ENCODE measurements around the gene FAM228B. TPM values are rescaled to one million over a fixed set of nuclear protein-coding genes. Genes with fewer than 3 reads are reported as not detected.
"Not testable (repeated sequence)": the region's sequence is repeated elsewhere in the genome, so short reads cannot be mapped to it uniquely, and the experiment has no call there.

FAM228B gene
- 5.7 TPM for total RNA-seq

DNA sequence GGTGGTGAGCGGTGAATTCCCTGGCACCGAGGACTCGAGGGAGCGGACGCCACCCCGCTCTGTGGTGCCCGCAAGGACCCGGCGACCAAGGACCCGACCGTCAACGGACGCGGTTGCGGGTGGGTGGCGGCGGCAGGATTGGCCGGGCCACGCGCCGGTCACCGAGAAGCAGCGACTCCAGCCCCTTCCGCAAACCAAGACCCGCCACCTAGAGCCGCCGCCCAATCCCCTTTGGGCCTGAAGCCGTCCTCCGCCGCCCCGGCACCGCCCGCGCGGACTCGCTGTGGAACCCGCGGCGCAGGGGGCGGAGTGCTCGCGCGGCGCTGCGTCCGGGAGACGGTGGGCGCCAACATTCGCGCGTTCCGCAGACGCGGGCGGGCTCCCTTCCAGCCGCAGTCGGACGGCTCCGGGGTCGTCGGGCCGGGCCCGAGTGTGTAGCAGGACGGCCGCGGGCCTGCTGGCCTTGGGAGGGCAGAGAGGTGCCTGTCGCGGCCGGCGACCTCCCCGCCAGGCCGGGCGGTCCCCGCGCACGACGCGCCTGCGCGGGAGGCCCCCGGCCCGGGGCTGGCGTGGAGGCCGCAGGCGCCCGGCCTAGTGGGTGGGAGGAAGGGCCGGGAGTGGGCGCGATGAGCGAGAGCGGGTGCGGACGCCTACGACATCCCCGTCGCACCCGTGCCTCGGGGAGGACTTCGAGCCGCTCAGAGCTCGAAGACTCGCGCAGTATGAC, at the start of gene FAM228B, which contains the start of gene PFN4:
TSS of gene FAM228B (plus strand) at position 275 of the 727 bp plus-strand sequence. CDS start 893 bp downstream, outside the sequence.
TSS of gene PFN4 (minus strand) at position 140 of the 727 bp plus-strand sequence. CDS start 799 bp downstream, outside the sequence.
- ATAC-seq = peak; percentile 93

DNA sequence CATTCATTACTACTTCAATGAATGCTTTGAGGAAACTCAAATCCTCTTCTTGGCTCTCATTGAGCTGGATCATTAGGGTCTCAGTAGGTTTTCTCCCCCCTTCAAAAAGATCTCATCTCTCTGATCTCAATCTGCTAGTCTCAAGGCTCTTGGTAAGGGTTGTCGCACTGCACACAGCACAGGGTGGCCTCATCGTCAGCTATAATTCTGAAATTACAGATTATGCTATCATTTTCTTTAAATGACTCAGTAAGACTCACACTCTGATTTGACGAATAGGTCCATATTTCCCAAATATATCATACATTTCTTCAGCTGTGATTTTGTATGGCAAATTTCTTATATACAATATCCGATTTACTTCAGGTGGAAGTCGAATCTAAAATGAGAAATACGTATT, 49.5 kb upstream of the FAM228B start:
- ATAC-seq = no peak

DNA sequence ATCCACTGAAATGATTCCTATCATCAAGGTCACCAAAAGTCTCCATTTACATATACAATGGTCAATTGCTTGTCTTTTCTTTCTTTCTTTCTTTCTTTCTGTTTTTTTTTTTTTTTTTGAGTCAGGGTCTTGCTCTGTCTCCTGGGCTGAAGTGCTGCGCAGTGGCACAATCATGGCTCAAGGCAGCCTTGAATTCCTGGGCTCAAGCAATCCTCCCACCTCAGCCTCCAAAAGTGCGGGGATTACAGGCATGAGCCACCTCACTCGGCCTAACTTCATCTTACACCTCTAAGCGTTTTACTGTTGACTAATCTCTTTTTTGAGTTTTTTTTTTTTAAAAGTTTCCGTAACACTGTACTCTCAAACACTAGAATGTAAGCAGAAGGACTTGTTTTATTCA, 48.0 kb upstream of the FAM228B start:
- no peak for ATAC-seq

DNA sequence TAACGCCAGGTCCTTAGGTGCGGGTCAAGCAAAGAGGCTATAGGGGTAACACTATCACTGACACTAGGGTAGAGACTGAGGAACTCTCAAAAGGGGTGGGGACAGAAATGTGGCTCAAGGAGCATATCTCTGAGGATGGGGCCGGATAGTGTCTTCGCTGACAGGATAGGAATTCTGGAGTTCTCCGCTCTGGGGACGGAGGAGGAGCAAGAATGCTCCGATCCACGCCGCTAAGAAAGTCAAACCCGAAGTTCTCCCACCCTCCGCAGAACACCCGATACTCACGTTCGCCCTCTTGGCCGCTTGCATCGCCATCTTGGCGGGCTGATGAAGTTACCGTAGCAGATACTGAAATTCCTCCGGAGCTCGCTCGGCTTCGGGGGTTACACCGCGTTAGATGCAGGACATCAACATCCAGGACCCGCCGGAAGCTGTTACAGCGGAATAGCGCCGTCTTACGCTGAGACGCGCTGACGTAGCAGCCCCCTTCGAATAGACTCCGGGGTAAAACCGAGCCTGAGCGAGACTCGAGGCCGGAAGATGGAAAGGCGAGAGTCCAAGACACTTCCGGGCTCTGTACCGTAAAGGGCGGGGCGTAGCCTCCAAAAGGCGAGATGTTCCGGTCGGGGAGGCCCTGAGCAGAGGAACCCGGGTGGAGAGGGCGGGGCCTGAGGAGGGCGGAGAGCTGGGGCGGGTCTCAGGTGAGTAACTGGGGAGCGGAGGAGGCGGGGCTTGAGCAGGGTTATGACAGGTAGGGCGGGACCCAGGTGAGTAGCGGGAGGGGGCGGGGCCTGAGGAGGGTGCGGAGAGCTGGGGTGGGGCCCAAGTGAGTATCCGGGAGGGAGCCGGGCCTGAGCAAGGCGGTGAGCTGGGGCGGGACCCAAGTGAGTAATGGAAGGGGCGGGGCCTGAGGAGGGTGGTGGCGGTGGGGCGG, 47.1 kb upstream of the FAM228B start, which contains the start of gene SF3B6:
TSS of gene SF3B6 (minus strand) at position 412 of the 934 bp plus-strand sequence. CDS start at position 315, 97 bp downstream.
- ATAC-seq = peak; percentile 94

DNA sequence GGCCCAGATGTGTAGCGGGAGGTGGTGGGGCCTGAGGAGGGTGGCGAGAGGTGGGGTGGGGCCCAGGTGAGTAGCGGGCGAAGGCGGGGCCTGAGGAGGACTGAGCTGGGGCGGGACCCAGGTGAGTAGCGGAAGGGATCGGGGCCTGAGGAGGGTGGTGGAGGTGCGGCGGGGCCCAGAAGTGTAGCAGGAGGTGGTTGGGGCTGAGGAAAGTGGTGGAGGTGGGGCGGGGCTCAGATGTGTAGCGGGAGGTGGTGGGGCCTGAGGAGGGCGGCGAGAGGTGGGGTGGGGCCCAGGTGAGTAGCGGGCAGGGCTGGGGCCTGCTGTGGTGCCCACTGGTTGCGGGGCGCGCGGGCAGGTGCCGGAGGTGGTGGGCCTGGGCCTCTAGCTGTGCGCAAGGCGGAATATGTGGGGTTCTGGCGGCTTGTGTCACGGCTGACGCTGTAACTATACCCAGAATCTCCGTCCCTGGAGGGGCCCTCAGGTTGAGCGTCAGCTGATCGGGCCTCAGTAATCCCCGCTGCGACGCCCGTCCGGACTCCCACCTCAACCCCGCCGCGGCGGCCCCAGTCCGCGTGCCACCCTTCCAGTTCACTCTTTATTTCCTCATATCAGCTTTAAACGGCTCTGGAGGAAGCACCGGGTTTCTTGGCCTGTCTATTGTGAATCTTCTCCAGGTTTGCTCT, 46.3 kb upstream of the FAM228B start:
- ATAC-seq = no peak

DNA sequence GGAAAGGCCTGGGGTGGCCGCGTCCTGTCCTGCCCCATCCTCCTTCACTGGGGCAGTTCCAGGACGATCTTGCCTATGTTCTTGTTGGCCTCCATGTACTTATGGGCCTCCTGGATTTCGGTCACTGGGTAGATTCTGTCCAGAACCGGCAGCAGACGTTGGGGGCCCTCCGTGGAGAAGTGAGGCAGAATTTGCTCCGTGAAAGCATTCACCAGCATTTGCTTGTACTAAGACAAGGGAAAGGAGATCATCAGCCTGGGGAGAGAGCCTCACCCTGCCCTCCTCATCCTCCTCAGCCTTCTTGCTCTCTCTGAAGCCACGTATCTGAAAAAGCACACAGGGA, 45.8 kb upstream of the FAM228B start:
- ATAC-seq = no peak

DNA sequence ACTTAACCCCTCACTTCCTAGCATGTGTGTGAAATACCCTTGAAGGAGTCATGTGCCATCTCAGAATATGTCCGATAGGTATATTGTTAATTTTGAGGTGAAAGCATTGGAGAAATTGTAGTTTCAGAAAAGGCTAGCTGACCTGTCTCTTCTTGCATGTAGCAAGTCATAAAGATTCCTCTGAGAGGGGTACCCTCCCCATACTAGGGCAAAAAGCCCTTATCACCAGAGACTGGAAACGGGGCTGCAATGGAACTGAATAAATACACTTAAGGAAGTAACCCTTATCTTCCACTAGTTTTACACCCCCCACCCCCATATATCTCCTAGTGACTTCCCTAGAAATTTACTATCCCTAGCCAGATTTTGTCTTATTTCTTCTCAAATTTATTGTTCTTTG, 45.4 kb upstream of the FAM228B start:
- no peak for ATAC-seq

DNA sequence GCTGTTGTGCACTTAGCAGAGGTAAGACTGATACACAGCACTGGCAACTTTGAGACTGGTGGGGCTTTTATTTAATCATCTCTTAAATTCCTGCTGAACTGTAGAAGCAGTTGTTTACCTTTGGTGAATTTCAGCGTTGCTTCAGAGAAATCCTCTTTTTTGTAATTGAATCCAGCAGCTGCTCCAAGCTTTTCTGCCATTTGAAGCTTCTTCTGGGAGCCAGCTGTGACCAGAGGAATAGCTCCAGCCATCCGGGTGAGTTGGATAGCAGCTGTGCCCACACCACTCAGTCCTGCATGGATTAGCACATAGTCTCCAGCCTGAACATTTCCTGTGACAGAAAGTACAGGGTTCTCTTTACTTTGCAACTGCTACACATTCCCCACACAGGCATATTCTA, 42.6 kb upstream of the FAM228B start:
- ATAC-seq = no peak

DNA sequence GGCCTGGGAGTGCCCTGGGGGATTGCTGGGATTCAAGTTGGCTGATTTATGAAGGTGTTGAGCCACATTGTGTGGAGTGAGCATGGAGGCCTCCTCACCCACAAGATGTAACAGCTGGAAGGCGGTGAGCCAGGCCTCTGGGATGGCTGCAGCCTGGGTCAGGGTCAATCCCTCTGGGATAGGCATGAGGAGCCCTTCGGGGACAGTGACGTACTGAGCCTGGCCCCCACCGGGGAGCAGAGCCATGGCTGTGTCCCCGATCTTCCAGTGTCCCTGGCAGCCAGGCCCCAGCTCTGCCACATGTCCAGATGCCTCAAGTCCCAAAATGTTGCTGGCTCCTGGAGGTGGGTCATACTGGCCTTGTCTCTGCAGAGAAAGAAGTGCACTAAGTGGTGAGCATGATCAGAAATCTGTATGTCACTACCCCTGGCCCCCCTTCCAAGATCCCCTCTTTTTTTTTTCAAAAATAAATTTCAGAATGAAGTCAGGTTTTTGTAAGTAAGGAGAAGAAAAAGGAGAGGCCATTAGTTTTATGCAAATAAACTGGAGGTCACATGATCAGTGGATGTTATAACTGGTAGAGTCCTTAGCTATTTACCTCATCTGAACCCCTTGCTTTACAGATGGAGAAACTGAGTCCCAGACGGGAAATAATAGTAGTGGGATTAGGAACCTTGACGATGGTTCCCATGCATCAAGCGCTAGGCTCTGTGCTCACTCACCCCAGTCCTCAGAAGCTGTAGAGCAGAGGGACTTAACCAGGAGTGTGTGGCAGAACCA, 40.3 kb upstream of the FAM228B start:
- no peak for ATAC-seq

DNA sequence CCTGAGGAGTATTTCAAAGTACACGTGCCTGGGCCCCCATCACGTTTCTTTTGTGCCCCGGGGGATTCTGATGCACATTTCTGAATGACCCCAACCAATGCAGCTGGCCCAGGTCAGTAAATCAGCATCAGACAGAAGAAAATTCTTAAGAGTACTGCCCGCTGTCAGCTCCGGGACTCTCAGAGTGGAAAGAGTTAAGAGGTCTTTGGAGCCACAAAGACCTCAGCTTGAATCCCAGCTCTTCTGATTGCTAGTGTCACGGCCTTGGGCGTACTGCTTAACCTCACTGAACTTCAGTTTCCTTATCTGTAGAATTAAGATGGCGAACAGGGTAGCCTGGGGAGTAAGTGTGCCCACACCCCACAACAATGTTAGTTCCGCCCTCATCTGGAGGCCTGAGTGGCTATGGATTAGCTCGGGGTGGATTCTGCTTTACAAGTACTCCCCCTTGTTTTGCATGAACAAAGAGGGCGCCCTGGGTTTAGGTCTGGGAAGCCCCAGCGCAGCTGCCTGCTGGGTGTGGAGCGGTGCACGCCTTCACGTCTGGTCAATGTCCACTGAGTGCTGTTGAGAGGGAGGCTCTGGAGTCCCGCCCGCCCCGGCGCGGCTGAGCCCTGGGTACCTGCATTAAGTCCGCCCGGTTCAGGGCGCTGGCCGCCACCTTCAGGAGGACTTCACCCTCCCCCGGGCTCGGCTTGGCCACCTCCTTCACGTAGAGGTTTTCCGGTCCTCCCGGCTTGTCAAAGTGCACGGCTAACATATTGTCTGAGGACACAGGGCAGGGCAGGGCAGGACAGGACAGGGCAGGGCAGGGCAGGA, 39.5 kb upstream of the FAM228B start:
- peak; percentile 76 for ATAC-seq

DNA sequence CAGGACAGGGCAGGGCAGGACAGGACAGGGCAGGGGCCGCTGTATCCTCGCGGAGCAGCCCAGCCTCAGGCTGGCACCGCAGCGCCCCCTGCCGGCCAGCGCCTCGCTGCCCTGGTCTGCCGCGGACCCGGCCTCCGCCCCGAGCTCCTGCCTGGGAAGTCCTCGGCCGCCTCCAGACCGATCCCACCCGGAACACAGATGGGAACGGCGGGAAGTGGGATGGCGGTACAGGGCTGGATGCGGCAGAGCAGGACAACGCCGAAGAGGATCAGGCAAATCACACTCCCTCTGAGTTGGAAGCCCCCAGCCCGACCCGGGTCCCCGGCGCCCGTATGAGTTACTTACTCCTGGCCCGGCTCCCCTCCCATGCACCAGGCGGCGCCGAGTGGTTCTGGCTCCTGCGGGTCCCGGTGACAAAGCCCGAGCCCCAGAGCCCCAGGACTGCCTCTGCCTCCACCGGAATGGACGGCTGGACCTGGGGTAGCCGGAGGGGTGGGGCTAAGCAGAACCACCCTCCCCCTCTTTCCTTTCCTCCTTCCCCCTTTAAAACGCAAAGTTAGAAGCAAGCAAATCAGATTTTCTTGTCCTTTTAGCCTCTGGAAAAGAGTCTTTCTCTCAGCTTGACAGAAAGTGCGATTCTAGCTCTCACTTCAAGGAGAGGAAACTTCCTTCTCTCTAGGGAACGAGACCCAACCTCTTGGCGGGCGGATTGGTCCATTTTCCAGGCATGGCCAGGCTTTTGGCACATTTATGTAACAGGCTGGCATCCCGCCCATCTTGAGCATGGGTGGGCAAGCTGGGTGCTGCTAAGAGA, 38.7 kb upstream of the FAM228B start, which contains the start of gene TP53I3:
TSS of gene TP53I3 (minus strand) at position 449 of the 814 bp plus-strand sequence. CDS start 508 bp downstream, outside the sequence.
- peak; percentile 94 for ATAC-seq

DNA sequence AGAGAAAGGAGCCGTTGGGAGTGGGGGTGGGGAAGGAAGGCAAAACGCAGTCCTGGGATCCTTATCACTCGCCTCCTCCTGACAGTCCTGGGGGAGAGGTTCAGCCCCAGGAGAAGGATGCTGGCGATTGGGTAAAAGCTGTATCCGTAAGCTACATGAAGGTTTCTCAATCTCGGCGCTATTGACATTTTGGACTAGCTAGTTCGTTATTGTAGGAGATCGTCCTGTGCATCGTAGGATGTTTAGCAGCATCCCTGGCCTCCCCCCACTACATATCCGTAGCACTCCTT, 38.1 kb upstream of the FAM228B start:
- ATAC-seq = no peak

DNA sequence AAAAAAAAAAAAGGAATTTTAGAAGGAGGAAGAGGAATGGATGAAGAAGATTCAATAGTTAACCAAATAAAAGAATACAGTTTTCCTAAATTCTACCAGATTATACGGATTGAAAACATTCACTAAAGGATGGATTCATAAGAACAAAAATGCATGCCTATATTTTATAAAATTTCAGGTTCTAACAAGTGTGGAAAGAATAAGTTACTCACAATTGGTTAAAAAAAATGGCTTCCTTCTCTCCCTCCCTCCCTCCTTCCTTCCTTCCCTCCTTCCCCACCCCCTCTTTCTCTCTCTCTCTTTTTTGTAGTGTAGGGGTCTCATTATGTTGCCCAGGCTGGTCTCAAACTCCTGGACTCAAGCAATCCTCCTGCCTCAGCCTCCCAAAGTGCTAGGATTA, 37.0 kb upstream of the FAM228B start:
- ATAC-seq = no peak

DNA sequence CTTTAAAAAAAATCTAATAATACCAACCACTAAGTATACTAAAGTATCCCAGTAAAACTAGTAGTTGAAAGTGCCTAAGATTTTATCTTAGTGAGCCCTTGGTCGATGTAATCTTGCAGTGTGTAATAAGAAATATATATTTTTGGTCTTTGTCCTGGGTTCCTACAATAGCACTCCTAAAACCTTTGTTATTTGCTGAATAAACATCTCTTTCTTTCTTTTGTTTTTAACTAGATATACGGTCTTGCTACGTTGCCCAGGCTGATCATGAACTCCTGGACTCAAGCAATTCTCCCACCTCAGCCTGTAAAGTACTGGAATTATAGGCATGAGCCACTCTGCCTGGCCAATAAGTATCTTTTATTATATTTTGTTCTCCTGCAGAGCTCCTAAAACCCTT, 36.2 kb upstream of the FAM228B start:
- no peak for ATAC-seq

DNA sequence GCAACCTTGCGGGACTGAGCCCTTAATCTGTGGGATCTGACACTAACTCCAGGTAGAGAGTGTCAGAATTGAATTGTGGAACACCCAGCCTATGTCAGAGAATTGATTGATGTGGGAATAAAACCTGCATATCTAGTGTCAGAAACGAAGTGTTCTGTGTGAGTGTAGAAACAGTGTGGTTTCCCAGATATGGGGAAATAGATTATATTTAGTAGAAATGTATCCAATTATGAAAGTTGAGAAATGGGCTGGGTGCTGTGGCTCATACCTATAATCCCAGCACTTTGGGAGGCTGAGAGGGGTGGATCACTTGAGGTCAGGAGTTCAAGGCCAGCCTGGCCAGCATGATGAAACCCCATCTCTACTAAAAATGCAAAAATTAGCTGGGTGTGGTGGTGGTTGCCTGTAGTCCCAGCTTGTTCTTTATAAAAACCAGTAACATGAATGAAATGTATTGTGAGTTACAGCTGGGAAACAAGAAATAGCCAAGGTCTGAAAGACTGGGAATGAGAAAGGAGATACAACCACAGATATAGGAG, 34.4 kb upstream of the FAM228B start:
- ATAC-seq = peak; percentile 14

DNA sequence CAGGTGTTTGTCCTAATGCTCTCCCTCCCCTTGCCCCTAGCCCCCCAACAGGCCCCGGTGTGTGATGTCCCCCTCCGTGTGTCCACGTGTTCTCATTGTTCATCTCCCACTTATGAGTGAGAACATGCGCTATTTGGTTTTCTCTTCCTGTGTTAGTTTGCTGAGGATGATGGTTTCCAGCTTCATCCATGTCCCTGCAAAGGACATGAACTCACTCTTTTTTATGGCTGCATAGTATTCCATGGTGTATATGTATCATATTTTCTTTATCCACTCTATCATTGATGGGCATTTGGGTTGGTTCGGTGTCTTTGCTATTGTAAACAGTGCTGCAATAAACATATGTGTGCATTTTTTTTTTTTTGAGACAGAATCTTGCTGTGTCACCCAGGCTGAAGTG, 30.0 kb upstream of the FAM228B start:
- ATAC-seq = not testable (repeated sequence)

DNA sequence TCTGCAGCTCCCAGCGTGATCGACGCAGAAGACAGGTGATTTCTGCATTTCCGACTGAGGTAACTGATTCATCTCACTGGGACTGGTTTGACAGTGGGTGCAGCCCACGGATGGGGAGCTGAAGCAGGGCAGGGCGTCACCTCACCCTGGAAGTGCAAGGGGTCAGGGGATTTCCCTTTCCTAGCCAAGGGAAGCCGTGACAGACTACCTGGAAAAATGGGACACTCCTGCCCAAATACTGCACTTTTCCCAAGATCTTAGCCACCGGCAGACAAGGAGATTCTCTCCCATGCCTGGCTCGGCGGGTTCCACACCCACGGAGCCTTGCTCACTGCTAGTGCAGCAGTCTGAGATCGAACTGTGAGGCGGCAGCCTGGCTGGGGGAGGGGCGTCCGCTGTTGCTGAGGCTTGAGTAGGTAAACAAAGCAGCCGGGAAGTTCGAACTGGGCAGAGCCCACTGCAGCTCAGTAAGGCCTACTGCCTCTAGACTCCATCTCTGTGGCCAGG, 28.0 kb upstream of the FAM228B start:
- ATAC-seq = not testable (repeated sequence)

DNA sequence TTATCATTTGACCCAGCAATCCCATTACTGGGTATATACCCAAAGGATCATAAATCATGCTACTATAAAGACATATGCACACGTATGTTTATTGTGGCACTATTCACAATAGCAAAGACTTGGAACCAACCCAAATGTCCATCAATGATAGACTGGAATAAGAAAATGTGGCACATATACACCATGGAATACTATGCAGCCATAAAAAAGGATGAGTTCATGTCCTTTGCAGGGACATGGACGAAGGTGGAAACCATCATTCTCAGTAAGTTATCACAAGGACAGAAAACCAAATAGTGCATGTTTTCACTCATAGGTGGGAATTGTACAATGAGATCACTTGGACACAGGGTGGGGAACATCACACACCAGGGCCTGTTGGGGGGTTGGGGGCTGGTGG, 22.5 kb upstream of the FAM228B start:
- ATAC-seq = not testable (repeated sequence)

DNA sequence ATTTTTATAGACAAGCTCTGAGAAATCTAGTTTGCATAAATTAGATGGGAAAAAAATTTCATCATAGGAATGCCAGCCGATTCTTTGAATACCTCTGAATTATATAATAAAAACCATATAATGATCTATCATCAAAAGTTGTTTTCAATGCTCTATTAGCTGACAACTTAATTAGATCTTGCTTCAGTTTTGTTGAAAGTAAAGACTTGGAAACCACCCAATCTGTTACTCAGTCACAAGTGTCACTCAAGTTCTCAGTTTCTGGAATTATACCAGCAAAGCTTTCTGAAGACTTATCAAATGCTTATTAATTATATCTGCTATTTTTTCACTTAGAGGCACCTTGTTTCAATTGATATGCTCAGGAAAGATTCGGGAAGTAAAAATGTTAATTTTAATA, 21.3 kb upstream of the FAM228B start:
- ATAC-seq = no peak

DNA sequence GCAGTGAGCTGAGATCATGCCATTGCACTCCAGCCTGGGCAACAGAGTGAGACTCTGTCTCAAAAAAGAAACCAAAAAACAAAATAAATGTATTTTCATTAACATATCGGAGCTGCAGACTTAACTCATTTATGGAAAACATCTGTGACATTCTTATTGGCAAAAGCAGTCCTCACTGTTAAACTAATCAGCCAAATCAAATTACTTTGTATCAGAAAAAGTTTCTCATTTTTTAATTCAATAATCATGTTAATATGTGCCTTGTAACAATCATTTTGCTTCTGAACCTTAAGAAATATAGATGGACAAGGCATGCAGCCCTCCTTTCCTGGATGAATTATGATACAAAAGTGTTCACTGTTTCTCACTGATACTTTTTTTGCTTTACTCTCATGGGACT, 20.6 kb upstream of the FAM228B start:
- no peak for ATAC-seq

Measured in esophagus mucosa (tissue), 1 donor.